GM19372 (cell line): Measurements from ENCODE around the gene EXD3.
"Not testable (repeated sequence)": the region's sequence is repeated elsewhere in the genome, so short reads cannot be mapped to it uniquely, and the experiment has no call there.

Experiments
- ATAC-seq: cut with Tn5 transposase; IDR thresholded peaks from one replicate; pipeline ENCODE4 v1.9.1; 2021; ENCODE audit warnings: mild to moderate bottlenecking, low read depth, moderate library complexity; ENCODE audit not compliant: unreplicated experiment

Gene EXD3

DNA sequence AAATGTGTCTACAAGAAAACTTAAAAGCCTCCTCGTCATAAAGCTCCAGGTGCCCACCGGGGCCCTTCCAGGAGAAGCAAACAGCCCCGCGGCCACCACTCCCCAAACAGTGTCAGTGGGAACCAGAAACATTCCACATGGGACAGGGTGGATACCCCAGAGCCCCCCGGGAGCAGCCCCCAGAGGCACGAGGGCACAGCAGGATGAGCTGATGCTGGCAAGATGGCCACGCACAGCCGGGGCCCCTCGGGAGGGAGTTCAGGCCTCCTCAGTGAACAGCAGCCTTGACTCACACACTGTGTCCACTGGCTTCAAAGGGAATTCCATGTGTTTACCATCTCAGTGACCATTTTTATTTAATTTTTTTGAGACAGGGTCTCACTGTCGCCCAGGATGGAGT lies 10.5 kb downstream of the EXD3 start:
- ATAC-seq: no peak

DNA sequence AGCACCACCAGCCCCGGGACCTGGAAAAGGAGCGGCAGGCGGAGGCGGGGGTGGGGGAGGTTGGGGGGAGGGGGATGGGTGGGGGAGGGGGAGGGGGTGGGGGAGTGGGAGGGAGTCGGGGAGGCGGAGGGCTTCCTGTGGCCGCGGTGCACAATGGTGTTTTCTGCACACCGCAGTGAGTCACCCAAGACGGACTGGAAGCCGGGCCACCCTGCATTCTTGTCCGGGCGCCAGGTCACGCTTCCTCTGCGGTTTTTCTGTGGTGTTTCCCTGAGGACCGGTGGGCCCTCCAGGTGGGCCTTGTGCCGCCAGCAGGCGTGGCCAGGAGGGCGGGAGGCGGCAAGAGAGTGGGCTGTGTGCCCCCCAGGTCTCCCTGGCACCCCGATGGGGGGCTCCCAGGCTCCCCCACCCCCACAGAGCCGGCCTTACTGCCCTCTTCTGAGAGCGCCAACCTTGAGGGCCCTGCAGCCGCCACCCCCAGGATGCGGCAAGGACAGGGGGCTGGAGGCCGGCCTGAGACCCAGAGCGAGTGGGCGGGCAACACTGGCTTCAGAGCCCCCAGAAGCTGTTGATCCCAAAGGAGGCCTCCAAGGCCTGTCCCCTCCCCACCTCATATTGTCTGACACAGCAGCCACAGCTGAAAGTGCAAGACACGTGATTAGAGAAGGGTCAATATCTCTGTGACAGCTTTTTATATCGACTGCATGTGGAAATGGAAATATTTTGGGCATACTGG lies 11.1 kb downstream of the EXD3 start:
- ATAC-seq: no peak

DNA sequence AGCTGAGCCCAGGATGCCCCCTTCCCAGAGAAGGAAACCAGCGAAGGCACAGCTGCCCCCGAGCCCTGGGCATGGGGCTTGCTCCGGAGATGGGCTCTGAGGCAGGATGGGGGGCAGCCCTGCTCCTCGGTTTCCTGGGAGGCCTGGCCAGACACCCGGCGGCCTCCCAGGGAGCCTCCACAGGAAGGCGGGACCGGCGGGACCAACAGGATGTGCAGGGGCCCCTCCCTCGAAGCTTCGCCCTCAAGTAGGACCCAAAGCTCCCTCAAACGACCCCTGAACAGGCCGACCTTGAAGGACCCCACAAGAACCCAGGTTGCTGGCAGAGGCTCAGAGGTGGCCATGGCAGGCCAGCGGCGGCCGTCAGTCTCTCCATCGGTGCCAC lies 11.7 kb downstream of the EXD3 start:
- no peak for ATAC-seq

DNA sequence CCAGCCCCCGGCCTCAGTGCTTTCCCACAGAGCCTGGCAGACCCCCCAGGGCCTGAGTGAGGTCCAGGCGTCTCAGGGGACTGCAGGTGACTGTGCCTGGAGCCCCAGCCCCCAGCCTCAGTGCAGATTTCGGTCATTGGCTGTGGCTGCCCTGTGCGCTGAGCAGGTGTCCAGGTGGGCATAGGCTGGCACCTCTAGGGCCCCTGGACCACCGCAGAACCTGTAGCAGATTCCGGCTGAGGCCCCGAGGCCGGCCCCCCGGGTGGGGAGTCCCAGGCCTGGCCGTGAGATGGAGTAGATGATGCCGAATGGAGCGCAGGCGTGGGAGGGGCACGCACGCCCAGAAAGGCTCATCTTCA lies 12.1 kb downstream of the EXD3 start:
- no peak for ATAC-seq

DNA sequence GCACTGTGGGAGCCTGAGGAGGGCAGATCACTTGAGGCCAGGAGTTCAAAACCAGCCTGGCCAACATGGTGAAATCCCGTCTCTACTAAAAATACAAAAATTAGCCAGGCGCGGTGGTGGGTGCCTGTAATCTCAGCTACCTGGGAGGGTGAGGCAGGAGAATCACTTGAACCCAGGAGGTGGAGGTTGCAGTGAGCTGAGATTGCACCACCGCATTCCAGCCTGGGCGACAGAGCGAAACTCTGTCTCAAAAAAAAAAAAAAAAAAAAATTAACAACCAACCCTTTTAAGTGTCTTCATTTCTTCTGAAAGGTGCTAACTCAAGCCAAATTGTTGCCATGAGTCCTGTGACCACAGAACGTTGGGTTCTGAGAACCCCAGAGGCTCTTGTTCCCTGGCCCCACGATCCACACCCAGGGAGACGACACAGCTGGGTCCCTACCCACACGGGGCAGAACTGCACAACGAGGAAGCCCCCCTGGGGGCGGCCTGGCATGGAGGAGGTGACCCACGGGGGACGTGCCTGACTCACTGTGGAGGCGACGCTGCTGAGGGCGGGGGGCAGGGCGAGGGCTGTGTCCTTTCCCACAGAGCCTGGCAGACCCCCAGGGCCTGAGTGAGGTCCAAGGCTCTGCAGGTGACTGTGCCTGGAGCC lies 12.6 kb downstream of the EXD3 start:
- not testable (repeated sequence) for ATAC-seq

DNA sequence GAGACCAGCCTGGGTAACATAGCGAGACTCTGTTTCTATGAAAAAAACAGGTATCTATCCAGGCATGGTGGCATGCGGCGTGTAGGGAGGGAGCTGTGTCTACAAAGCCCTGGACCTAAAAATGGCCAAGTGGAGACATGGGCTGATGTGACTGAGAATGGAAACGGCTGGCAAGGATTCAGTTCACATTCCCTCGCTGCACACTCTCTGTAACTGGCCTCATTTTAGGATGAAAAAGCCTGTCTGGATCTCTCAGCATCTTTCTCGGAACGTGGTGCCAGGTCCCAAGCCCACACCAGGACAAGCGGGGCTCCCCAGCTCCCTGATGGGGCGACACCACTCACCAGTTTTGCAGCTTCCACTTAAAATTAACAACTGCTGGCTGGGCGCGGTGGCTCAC lies 13.4 kb downstream of the EXD3 start:
- no peak for ATAC-seq

DNA sequence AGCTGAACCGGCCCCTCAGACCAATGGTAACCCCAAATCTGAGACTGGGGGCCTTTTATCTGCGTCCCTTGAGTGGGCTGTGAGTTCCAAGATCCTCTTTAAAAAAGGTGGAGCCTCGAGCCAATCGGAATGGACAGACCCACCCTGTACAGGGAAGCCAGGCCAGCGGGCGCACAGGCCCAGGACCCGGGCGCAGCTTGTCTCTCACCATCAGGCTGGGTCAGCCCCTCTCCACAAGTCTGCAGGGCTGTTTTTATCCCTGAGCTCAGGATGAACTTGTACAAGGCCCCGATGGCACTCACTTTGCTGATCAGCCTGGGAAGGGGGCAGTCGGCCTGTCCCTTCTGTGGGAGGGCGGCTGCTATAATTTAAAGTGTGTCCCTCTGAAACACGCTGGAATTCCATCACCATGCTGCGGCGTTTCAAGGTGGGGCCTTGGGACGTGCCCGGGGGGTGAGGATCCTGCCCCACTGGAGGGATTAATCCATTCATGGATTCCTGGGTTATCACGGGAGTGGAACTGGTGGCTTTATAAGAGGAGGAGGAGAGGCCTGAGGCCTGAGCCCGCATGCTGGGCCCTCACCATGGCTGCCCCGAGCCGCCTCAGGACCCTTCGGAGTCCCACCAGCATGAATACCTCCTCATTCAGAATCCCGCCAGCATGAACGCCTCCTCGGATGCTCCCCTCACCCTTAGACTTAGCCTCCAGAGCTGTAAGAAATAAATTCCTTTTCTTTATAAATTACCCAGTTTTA lies 14.1 kb downstream of the EXD3 start:
- ATAC-seq: no peak

DNA sequence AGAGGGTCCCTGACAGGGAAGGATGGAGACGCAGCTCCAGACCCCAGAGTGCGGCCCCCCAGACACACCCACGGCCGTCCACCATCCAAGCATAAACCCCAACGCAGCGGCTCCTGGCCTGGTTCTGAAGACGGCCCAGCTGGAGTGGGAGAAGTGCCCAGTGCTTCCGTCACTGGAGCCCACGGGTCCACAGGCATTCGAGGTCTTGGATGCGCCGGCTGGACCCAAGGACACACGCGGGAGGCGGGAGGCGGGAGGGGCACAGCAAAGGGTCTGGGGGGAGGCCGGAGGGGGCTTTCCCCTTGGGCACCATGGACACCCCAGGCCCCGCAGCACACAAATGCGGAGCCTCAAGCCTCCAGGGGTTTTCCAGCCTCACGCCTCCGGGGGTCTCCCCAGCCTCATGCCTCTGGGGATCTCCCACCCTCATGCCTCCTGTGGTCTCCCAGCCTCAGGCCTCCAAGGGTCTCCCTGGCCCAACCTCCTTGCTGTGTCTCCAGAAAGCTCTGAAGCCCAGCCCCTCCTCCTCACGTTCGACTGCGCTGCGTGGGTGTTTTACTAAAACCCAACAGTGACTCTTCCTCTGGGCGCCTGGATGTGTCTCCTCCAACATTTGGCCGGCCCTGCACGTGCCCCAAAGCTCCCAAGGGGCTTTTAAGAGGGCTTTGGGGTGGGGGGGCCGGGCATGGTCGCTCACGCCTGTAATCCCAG lies 15.2 kb downstream of the EXD3 start:
- ATAC-seq: no peak

DNA sequence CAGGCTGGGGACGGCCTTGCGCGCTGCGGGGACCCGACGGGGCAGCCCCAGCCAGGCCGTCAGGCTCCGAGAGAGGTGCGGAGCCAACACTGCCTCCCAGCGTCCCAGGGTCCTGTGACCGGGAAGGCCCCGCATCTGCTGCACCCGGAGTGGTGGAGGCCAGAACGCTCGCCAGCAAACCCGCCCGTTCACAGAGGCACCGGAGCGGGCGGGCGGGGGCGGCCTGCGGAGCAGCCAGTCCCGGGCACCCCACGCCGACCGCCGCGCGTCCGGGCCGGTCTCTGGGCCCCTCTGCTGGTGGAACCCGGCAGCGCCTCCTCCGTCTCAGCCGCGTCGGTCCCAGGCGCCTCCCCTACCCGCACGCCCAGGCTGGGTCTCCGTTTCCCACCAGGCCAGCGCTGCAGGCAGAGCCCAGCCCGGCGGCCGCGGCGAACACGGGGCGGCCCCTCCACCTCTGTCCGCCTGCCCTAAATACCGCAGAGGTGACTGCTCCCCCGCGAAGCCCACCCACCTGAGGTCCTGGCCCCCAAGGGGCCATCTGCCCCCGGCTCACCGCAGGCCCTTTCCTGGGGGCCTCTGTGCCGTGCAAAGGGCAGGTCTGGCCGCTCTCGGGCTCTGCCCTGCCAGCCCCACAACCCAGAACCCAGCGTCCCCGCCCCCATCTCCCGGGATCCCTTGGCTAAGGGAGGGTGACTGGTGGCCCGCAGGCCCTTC lies 15.9 kb downstream of the EXD3 start:
- ATAC-seq: no peak

DNA sequence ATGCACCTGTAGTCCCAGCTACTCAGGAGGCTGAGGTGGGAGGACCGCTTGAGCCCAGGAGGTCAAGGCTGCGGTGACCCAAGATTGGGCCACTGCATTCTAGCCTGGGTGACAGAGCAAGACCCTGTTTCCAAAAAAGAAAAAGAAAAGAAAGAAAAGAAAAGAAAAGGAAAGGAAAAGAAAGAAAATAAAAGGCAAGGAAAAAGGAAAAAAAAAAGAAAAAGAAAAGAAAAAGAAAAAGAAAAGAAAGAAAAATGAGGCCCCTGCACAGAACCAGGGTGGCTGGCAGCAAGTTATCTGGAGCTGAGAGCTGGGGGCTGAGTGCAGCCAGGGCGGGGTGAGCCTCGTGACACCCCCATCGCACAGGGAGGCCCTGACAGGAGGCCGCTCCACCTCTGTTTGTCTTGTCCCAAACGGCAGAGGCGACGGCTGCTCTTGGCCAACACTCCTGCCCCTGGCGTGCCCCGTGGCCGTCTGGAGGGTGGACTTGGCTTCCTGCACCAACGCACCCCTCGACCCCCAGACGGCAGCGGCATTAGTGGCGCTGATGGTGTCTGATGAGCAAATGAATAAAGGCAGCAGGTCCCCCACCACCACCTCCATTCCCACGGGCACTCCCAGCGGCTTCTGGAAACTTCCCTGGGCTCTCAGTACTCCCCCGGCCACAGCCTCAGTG lies 16.7 kb downstream of the EXD3 start:
- ATAC-seq: no peak

DNA sequence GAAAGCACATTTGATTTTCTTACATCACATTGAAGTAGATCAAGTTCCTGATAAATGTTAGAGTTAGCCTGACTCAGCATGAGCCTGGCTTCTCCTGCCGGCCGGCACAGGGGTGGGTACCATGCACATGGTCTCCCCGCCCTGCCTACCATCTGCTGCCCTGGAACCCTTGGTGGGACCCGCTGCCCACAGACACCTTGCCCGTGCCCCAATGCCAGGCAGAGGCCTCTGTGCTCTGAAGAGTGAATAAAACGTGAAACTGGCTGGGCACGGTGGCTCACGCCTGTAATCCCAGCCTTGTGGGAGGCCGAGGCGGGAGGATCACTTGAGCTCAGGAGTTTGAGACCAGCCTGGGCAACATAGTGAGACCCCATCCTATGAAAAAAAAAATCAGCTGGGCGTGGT lies 17.3 kb downstream of the EXD3 start:
- no peak for ATAC-seq

DNA sequence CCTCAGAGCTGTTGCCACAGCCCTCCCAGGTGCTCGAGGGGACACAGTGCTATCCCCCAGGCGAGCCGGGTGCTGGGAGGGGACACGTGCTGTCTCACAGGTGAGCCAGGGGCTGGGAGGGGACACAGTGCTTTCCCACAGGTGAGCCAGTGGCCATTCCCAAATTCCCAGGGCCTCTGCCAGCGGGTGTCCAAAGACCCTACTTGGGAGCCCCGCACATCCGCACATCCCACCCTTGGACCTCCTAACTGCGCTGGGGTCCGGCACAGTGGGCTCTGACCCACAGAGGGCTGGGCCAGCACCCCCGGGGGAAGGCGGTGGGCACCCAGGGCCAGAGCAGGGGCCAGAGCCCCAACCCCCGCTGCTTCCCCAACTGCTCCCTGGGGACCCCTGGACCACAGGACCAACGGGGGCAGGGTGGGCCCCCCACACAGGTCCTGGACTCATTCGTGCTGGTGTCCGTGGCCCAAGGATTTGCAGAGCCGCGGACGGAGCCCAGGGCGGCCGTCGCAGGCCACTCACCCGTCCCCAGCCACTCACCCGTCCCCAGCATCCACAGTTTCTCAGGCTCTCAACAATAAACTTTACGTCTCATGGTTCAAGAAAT lies 17.9 kb downstream of the EXD3 start:
- no peak for ATAC-seq

DNA sequence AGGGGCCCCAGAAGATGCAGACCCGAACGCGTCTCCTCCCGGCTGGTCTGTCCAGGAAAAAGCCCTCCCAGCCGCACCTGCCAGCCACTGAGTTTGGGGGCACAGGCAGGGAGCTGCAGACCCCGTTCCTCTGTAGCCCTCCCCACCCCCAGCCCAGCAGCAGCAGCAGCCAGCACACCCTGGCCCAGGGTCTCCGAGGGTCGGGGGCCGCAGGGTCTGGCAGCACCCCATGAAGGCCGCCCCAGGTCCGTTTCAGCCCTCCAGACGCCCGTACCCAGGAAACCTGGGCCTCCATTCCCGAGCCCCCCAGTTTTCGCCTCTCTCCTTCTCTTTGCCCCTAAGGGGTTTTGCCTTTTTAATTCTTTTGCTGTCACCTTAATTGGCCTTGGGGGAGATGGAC lies 19.7 kb downstream of the EXD3 start:
- ATAC-seq: no peak

DNA sequence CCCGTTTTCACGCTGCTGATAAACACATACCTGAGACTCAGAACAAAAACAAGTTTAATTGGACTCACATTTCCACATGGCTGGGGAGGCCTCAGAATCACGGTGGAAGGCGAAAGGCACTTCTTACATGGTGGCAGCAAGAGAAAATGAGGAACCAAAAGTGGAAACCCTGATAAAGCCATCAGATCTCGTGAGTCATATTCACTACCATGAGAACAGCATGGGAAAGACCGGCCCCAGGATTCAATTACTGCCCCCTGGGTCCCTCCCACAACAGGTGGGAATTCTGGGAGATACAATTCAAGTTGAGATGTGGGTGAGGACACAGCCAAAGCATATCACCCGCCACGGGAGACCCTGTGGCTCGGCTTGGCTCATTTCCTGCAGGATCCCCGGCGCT lies 20.2 kb downstream of the EXD3 start:
- ATAC-seq: no peak

DNA sequence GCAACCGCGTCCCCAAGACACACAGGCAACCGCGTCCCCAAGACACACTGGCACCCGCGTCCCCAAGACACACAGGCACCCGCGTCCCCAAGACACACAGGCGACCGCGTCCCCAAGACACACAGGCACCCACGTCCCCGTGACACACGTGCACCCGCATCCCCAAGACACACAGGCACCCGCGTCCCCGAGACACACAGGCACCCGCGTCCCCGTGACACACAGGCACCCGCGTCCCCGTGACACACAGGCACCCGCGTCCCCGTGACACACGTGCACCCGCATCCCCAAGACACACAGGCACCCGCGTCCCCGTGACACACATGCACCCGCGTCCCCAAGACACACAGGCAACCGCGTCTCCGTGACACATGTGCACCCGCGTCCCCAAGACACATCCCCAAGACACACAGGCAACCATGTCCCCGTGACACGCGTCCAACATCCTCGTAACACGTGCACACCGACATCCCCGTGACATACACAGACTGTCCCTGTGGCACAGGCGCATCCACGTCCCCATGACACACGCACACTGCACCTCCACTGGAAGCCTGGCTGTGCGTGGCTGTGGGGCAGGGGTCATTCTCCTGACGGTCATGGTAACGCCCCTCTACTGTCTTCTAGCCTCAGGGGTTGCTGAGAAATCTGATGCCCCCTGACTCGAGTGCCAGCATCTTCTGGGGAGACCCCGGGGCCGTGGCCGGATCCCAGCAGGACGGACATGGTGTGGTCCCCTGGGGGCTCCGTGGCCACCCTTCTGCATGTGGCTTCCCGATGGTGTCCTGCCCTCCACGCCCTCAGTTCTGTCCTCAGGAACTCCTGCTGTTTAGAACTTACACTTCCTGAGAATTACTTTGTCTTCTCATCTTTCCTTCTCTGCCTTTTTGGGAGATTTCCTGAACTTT lies 24.1 kb downstream of the EXD3 start:
- no peak for ATAC-seq

DNA sequence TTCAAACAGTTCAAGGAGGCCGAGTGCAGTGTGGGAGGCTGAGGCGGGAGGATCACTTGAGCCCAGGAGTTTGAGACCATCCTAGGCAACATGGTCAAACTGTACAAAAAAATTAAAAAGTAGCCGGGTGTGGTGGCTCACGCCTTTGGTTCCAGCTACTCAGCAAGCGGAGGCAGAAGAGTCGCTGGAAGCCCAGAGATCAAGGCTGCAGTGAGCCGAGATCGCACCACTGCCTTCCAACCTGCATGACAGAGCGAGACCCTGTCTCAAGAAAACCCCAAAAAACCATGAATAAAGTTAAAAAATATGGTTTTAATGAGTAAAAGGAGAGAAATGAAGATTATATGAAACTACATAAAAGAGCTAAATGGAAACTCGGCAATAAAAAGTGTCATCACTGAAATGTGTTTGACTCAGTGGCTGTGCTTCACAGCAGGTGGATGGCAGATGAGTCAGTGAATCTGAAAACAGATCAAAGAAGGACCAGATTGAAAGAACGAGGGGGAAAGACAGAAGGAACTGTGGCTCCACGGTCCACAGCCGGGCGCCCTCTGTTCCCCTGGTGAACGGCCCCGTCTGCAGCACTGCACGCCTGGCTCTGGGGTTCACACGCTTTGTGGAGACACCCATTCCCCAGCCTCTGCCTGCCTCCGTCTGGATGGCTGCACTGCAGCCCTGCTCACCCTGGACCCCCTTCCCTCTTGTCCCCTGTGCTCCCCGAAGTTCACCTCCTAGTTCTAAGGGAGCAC lies 25.1 kb downstream of the EXD3 start:
- ATAC-seq: no peak

DNA sequence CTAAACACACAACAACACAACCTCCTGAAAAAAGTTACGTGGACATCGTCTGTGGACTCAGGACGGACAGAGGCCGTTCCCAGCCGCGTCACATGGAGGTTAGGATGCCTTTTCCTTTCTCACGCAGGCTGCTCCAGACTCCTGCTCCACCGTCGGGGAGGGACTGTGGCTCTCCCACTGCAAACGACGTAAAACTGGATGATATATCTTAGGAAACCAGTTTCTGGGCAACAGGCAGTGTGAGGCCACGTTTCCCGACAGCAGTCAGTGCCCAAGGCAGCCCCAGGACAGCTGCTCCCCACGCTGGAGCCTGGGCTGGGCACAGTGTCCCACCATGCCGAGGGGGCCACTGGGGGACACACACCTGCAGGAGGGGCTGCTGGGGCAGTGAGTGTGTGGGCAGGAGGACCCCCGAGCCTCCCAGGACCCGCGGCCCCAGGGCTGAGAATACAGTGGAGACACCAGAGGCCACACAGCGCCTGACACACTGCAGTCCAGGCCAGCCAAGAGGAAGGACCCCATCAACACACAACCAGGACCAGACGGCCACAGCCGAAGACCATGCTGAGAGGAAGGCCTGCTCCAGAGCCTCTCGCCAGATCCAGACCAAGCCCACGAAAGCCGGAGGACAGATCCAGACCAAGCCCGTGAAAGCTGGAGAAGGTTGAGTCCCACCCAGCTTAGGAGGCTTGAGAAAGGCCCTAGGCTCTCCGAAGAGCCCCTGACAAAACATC lies 26.2 kb downstream of the EXD3 start:
- no peak for ATAC-seq
